Astrocyte (in vitro differentiated cells and primary cell): ENCODE measurements around the gene CLEC16A.
"Not testable (repeated sequence)": the region's sequence is repeated elsewhere in the genome, so short reads cannot be mapped to it uniquely, and the experiment has no call there.

Source experiments
- CTCF ChIP-seq: IDR thresholded peaks from 2 replicates; pipeline ENCODE4 v1.5.1; 2011; ENCODE audit warnings: low read depth, mild to moderate bottlenecking, inconsistent platforms, low read length, moderate library complexity; ENCODE audit not compliant: insufficient read depth
- EZH2 ChIP-seq: IDR thresholded peaks from 2 replicates; pipeline ENCODE4 v1.6.1; 2012; ENCODE audit warnings: mild to moderate bottlenecking, low read length, inconsistent platforms; ENCODE audit not compliant: insufficient read depth

- not testable (repeated sequence) for TF ChIP-seq CTCF, EZH2
Measured at GRCh38 chr16:11103301-11103700, 158.9 kb downstream of the CLEC16A start.
